Parathyroid adenoma (tissue), 2 donors: ENCODE data around the gene PPIF.

Experiments
- H2AFZ ChIP-seq: fragments of 300-600 bp; sonication (generic); one replicate; pipeline ENCODE4 v1.7.0; 2017; ENCODE audit warnings: antibody characterized with exemption, mild to moderate bottlenecking
- H3K27ac ChIP-seq: fragments of 300-600 bp; sonication (generic); one replicate; pipeline ENCODE4 v1.7.0; 2017
- H3K27me3 ChIP-seq: fragments of 300-600 bp; sonication (generic); one replicate; pipeline ENCODE4 v1.7.0; 2017; ENCODE audit warnings: low read length; ENCODE audit not compliant: control insufficient read depth, insufficient read depth
- H3K36me3 ChIP-seq: fragments of 300-600 bp; sonication (generic); one replicate; pipeline ENCODE4 v1.7.0; 2017; ENCODE audit warnings: low read length; ENCODE audit not compliant: control insufficient read depth, insufficient read depth
- H3K4me1 ChIP-seq: fragments of 300-600 bp; sonication (generic); one replicate; pipeline ENCODE4 v1.7.0; 2017; ENCODE audit warnings: control low read depth
- H3K4me2 ChIP-seq: fragments of 300-600 bp; sonication (generic); one replicate; pipeline ENCODE4 v1.7.0; 2017; ENCODE audit warnings: low read length
- H3K4me3 ChIP-seq: fragments of 300-600 bp; sonication (generic); one replicate; pipeline ENCODE4 v1.7.0; 2017; ENCODE audit warnings: low read depth, low read length
- H3K79me2 ChIP-seq: fragments of 300-600 bp; sonication (generic); one replicate; pipeline ENCODE4 v1.7.0; 2017; ENCODE audit warnings: control low read depth
- H3K9ac ChIP-seq: fragments of 300-600 bp; sonication (generic); one replicate; pipeline ENCODE4 v1.7.0; 2017; ENCODE audit warnings: mild to moderate bottlenecking
- H3K9me3 ChIP-seq: fragments of 300-600 bp; sonication (generic); one replicate; pipeline ENCODE4 v1.7.0; 2017; ENCODE audit warnings: low read length; ENCODE audit not compliant: control insufficient read depth
- TF ChIP-seq, protein P1 (sequence below): fragments of 300-600 bp; sonication (generic); IDR thresholded peaks from one replicate; pipeline ENCODE4 v1.7.0; 2017; ENCODE audit warnings: antibody characterized with exemption, mild to moderate bottlenecking
- donor health status: primary hyperparathyroidism.

PPIF gene

DNA sequence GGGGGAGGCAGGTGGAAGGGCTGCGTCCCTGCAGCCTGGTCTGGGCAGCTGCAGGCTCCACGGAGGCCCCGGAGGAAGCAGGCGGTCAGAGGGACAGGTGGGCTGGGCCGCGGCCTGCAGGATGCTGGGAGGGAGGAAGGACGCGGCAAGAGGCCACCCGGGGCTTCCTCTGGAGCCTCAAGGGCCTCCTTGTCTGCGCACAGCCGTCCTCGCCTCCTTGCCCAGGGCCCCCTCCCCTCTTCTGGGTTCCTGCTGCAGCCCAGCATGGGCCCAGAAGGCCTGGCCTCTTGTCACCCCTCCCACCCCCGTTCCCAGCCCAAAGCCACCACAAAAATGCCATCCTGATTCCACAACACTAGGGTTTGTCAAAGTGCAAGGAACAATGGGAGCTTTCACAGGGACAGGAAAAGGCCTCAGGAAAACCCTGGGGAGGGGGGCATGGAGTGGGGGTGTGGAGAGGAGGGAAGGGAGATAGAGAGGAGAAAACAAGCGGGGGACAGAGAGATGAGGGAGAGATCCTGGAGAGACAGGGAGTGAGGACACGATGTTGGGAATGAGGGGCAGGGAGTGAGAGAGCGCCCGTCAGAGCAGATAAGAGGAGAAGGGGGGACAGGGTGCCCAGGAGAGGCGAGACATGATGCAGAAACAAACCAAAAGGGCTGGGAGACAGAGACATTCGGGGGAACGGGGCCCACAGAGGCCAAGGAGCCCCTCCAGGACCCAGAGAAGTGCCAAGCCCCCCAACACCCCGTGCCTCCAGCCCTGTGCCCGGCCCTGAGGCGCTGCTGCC, 56.4 kb downstream of the PPIF start:
- TF ChIP-seq, protein P1, sequence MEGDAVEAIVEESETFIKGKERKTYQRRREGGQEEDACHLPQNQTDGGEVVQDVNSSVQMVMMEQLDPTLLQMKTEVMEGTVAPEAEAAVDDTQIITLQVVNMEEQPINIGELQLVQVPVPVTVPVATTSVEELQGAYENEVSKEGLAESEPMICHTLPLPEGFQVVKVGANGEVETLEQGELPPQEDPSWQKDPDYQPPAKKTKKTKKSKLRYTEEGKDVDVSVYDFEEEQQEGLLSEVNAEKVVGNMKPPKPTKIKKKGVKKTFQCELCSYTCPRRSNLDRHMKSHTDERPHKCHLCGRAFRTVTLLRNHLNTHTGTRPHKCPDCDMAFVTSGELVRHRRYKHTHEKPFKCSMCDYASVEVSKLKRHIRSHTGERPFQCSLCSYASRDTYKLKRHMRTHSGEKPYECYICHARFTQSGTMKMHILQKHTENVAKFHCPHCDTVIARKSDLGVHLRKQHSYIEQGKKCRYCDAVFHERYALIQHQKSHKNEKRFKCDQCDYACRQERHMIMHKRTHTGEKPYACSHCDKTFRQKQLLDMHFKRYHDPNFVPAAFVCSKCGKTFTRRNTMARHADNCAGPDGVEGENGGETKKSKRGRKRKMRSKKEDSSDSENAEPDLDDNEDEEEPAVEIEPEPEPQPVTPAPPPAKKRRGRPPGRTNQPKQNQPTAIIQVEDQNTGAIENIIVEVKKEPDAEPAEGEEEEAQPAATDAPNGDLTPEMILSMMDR: no peak
- H2AFZ ChIP-seq: no peak overlapping the region
- H3K4me1 ChIP-seq: peaks cover 47% of the 10 kb centered on the region
- no peak overlapping the region for H3K4me2 ChIP-seq
- H3K27ac ChIP-seq: peak overlapping the region; percentile 22
- no peak overlapping the region for H3K4me3 ChIP-seq
- peaks cover 3% of the 10 kb centered on the region for H3K79me2 ChIP-seq
- H3K36me3 ChIP-seq: no peaks in the 10 kb centered on the region
- H3K27me3 ChIP-seq: no peaks in the 10 kb centered on the region
- H3K9me3 ChIP-seq: no peaks in the 10 kb centered on the region
- H3K9ac ChIP-seq: no peak overlapping the region

GRCh38 chr10:79404231-79404609, 57.0 kb downstream of the PPIF start:
- Histone ChIP-seq H3K36me3 (no peaks in the 10 kb centered on the region), H3K27ac (peak overlapping the region; percentile 22), H3K79me2 (peaks cover 3% of the 10 kb centered on the region), H3K4me1 (peaks cover 44% of the 10 kb centered on the region), H2AFZ (no peak overlapping the region), H3K9me3 (no peaks in the 10 kb centered on the region), H3K4me2 (no peak overlapping the region), H3K4me3 (no peak overlapping the region), H3K9ac (no peak overlapping the region), H3K27me3 (no peaks in the 10 kb centered on the region)
- TF ChIP-seq, protein P1: no peak

DNA sequence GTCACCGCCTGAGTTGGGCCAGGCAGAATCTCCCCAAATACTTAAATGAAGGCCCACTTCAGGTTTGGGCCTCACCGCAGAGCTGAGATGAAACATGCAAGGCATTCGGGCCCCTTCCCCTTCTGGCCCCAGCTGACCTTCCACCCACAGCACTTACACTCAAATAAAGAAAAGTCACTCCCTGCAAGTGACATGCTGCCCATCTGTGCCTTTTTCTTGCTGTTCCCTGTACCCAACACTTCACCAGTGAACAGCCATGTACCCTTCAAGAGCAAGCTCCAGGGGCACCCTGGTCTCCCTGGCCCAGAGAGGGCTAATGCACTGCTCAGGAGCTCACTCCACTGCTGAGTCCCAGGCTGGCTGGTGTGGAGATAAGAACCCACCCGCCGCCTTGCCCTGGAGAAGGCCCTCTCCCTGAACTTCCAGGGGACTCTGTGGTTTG, 57.4 kb downstream of the PPIF start:
- no peak overlapping the region for H3K4me3 ChIP-seq
- H3K4me1 ChIP-seq: peaks cover 39% of the 10 kb centered on the region
- no peak overlapping the region for H3K4me2 ChIP-seq
- peaks cover 3% of the 10 kb centered on the region for H3K79me2 ChIP-seq
- peak overlapping the region; percentile 71 for H2AFZ ChIP-seq
- H3K36me3 ChIP-seq: no peaks in the 10 kb centered on the region
- no peak overlapping the region for H3K9ac ChIP-seq
- H3K27ac ChIP-seq: peak overlapping the region; percentile 59
- no peaks in the 10 kb centered on the region for H3K27me3 ChIP-seq
- no peaks in the 10 kb centered on the region for H3K9me3 ChIP-seq
- TF ChIP-seq, protein P1: no peak
